Astrocyte of the cerebellum (primary cell): ENCODE measurements around the gene RABEP2.
"Not testable (repeated sequence)": the region's sequence is repeated elsewhere in the genome, so short reads cannot be mapped to it uniquely, and the experiment has no call there.

ENCODE experiments used
- DNase-seq: peaks from one replicate; pipeline ENCODE4 v3.0.0-alpha.2; 2011; ENCODE audit warnings: low read depth
- H3K4me3 ChIP-seq: 2 replicates; pipeline ENCODE4 v1.5.1; 2011; ENCODE audit warnings: mild to moderate bottlenecking, low read depth, low read length, moderate library complexity
- CTCF ChIP-seq: IDR thresholded peaks from 2 replicates; pipeline ENCODE4 v1.5.1; 2012; ENCODE audit warnings: low read length, low read depth, moderate library complexity, mild to moderate bottlenecking; ENCODE audit errors: missing control alignments
- in situ Hi-C: cut with HindIII; loops from 2 replicates; pipeline ENCODE4 v1.10.0; 2017; ENCODE audit warnings: low sequenced_read_pairs

RABEP2 gene

DNA sequence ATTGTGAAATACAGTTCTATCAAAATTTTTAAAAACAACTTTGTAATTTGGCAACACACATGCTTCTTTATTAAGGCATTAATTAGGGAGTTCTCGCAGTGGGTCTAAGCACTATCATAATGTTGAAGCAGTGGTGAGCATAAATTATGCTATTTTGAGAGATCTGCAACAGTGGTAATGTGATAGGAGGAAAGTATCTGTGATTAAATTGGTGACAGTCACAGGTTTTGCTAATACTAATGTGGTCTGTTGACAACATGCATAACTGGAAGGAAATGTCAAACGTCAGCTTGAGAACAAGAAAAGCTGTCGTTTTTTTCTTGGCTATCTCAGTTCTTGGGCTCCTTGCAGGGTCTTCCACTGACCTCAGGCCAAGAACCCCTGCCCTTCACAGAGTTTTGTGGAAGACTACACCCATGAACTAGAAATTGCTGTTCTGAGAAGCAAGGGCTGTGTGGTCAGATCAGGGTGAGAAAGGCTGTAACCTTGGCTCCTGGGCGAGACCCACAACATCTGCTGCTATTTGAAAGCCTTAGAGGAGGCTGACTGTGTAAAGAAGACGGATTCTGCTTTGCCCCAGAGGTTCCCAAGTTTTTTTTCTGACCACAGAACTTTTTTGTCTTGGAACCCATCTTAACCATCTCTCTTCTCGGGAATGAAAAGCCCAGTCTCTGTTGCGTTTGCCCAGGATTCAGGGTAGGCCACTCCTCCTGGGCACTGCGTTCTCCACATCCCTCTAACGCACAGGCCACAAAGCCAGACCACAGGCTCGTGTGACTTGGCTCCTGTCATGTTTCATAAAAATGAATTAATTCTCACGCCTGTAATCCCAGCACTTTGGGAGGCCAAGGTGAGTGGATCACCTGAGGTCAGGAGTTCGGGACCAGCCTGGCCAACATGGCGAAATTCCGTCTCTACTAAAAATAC, 32.8 kb downstream of the RABEP2 start:
- DNase-seq: no peak

DNA sequence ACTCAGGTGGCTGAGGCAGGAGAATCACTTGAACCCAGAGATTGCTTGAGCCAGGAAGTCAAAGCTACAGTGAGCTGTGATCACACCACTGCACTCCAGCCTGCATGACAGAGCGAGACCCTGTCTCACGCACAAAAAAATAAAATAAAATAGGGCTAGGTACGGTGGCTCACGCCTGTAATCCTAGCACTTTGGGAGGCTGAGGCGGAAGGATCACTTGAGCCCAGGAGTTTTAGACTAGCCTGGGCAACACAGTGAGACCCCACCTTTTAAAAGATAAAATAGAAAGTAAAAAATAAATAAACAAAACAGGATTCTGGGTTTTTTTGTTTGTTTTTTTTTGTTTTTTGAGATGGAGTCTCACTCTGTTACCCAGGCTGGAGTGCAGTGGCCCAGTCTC, 34.7 kb downstream of the RABEP2 start:
- DNase-seq, H3K4me3 ChIP-seq, in situ Hi-C loops: not testable (repeated sequence)

More for the DNA sequence above, 32.8 kb downstream of the RABEP2 start:
- in situ Hi-C loops: no loop called here
- TF ChIP-seq CTCF: no peak
- H3K4me3 ChIP-seq: no peak overlapping the region

GRCh38 chr16:28886945-28887344, 38.1 kb downstream of the RABEP2 start:
- DNase-seq: no peak
- H3K4me3 ChIP-seq: no peak overlapping the region
- TF ChIP-seq CTCF: no peak
- in situ Hi-C loops: no loop called here

- in situ Hi-C loops: no loop called here
- no peak overlapping the region for H3K4me3 ChIP-seq
- TF ChIP-seq CTCF: no peak
- no peak for DNase-seq
Observed at GRCh38 chr16:28884045-28884444, 41.0 kb downstream of the RABEP2 start.

DNA sequence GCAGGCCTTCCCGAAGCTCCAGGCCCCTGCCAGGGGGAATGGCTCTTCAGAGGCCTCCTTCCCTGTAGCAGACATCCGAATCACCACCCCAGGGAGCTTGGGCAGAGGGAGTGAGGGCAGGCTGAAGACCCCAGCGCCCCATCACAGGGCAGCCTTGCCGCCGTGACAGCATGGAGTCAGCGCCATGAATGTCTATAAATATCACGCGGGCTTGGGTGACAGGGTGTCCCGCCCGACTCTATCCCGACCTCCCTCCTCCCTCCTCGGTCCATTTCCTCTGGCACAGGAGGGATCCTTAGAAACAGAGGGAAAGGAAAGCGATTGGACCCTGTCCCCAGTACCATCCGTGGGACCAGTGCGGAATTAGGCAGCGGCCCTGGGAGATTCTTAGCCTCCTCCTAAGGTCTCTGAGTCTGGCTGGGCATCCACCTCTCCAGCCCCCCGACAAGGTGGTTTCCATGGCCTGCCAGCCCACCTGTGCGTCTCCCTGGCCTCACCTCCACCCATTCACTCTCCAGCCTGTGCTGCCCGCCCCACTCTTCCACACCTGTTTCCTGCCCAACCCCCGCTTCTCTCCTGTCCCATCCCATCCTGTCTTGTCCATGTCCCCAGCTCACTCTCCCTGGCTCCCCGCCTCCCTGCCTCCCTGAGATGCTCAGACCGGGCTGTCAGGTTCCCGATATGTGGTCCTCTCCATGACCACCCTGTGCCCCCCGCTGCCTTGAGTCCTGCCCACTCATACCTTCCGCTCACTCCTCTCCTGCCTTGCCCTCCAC, 41.6 kb downstream of the RABEP2 start:
- DNase-seq: no peak
- in situ Hi-C loops: no loop called here
- TF ChIP-seq CTCF: no peak
- no peak overlapping the region for H3K4me3 ChIP-seq

- in situ Hi-C loops: no loop called here
- no peak for TF ChIP-seq CTCF
- no peak overlapping the region for H3K4me3 ChIP-seq
- DNase-seq: no peak
Observed at GRCh38 chr16:28882551-28883160, 42.4 kb downstream of the RABEP2 start.

DNA sequence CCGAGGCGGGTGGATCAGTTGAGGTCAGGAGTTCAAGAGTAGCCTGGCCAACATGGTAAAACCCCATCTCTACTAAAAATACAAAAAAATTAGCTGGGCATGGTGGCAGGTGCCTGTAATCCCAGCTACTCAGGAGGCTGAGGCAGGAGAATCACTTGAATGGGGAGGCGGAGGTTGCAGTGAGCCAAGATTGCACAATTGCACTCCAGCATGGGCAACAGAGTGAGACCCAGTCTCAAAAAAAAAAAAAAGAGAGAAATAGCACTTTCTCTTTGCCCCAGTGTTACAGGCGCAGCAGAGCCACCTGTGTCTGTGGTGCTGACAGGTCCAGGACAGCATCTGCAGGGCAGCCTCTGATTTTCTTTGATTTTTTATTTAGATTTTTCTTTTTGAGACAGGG, 43.5 kb downstream of the RABEP2 start:
- in situ Hi-C loops, H3K4me3 ChIP-seq, DNase-seq: not testable (repeated sequence)
